CD4-positive, alpha-beta T cell treated with Interleukin-15 for 4 hours (primary cell): ENCODE data around the gene XDH.

Experiments
- DNase-seq: peaks from one replicate; pipeline ENCODE4 v3.0.0-alpha.2; 2020; ENCODE audit warnings: low spot score

Gene XDH

DNA sequence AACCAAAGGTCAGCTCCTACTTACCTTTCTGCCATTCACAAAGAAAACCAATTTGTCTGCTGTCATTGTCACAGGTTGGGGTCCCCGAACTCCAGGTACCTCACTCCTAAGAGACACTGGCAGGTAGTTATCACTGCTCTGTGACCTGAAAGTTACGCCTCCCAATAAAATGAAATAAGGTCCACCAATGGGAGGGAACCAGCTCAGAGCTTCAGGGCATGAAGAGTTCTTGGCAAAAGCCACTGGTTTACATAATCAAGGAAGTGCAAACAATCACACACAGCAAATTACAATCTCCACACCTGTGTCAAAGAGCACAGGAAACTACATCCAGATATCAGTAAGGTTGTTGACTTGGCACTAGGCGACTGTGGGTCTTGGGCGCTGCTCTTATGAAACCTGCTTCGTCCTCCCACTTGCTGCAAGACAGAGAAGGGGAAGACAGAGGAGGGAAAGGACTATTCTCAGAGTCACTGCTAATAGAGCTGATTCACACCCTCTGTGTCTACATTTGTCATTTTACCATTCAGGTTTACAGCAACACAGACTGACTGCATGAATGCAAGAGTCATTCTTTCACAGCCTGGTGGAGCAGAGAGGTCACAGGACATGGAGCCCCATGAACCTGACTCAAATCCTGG lies at the start of gene XDH:
XDH (minus strand) TSS at position 142 of the 641 bp plus-strand sequence; CDS start at position 66, 76 bp downstream.
- DNase-seq, result no peak

DNA sequence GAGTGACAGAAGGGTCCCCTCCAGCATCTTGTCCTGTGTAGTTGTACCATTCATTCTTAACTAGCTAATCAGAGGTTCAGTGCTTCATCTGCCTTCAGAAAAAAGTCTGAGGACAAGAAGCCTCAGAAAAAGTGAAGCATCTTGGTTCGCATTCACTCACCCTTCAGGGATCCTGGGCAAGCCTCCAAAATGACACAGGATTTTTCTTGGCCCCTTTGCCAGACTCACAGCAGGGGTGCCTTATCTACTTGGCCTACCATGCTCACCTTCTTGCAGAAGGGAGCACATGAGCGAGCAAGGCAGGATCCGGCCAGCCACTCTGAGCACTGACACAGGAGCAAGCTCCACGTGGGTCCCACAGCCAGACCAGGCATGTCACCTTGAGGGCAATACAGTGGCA lies 43.1 kb upstream of the XDH start:
- DNase-seq, result no peak

DNA sequence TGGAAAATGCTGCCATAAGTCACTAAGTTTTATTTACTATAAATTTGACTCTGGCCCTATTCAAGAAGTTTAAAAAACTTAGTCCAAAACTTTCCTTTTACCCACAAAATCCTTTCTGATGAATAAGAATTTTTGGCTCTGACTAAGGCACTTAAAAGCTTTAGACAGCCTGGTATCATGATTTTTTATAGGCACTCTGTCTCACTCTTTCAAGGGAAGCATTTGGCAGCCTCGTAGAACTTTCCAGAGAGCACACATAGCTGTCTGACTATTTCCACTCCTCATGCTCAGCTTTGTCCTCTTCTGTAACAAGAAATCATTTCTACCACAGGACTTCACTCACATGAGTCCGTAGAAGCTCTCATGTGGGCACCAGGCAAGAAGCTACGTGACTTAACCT lies 32.3 kb upstream of the XDH start:
- DNase-seq, result no peak

DNA sequence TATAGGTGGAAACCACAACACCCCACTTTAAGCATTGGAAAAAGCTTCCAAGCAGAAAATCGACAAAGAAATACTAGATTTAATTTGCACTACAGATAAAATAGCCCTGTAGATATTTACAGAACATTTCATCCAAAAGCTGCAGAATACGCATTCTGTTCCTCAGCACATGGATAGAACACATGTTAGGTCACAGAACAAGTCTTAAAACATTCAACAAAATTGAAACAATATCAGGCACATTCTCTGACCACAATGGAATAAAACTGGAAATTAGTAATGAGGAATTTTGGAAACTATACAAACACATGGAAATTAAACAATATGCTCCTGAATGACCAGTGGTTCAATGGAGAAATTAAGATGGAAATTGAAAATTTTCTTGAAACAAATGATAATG lies 27.8 kb upstream of the XDH start:
- DNase-seq, result no peak

DNA sequence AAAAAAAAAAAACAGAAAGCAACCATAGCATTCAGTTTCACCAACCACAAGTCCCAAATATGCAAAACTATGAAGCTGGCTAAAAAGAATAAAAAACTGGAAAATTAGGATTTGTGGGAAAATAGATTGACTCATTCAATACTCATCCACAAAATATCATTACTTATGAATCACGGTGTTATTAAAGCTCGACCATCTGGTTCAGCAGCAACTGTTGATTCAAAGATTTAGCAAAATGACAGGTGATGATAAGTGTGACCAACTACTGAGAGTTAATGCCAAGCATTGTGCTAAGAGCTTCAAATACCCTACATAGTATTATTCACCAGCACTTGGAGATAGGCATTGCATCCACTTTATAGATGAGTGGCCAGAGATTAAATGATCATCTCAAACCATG lies 26.2 kb upstream of the XDH start:
- no peak for DNase-seq

DNA sequence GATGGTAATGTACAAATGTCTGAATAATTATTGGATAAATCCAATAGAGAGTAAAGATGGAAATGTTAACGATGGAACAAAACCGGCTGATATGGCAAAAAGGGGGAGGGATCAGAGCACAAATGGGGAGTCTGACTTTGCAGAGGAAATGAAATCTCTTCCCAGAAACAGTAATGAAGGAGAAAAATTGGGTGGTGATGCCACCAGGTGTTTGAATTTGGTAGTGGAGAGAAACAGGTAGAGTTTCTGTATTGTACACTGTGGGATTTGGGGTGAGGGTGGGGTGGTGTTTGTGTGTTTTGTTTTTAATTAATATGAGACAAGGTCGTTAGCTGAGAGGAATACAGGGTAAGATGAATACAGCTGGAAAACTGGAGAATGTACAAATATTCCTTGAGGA lies 20.4 kb upstream of the XDH start:
- DNase-seq, result no peak

DNA sequence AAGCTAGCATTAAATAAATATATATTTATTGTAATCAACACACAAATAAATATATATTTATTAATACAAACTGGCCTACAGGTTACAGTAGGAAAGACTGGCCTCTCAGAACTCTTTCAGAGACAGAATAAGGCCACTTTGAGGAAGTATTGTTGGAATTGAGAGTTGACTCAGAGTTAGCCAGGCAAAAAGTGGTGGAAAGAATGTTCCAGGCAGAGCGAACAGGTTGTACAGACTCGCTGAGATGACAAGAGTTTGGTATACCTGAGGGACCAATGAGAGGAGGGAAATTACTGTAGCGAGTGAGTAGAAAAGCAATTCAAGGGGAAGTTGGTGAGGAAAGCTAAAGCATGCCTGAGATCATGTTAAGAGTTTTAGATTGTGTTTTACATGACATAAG lies 19.0 kb upstream of the XDH start:
- no peak for DNase-seq

DNA sequence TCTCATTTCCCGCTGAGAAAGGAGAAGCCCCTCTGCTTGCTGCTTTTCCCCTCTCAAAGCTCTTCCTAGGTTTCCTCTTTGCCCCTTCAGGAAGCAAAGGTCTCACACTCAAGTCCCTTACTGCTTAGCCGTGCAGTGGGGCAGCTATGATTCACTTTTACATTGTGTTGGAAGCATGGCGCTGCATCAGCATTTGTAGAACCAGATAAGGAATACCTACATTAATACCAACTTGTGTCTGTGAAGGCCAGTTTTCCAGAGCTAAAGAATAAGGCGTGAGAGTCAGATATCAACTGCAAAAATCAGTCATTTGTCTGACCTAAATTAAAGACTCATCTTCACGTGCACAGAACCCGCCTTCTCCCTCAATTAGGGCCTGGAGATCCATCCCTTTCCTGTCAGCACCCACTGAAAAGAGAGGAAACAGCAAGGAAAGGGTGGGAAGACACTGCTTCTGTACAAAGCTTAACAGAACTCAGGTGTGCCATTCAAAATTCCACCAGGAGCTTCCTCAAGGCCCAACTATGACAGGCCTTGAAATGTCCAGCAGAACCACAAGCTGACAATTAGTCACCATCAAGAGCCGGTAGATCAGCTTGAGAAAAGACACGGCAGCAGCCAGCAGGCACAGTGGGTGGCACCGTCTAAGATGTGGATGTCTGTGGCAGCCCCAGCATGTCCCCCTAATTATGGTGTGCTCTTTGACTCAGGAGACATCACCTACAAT lies 16.1 kb upstream of the XDH start:
- no peak for DNase-seq

DNA sequence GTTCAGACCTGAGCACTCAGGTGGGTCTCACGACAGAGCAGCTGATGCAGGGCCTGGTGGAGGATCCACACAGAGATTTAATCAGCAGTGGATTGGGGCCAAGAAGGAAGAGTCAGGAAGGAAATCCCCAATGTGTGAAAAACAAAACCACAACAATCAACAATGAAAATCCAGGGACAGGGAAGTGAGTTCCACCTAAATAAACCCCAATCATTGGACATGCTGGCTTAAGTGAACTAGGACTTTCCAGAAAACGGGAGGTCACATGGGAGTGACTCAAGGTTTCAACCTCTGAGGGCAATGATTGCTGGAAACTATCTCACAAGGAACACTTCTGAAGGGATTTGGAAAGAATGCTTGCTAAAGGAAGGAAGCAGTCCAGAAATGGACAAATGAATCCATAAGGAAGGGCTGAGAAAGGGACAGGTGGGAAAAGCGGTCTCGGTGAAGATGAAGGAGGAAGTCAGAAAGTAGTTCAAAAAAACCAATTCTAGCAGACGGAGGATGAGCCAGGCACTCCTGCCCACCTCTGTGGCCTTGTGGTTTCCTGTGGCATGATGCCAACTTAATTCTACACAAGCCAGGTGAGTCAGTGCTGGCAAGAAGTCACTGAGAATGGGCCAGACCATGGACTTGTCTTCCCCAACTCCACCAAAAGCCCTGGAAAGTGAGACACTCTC lies 15.4 kb upstream of the XDH start:
- DNase-seq, result peak; percentile 47

DNA sequence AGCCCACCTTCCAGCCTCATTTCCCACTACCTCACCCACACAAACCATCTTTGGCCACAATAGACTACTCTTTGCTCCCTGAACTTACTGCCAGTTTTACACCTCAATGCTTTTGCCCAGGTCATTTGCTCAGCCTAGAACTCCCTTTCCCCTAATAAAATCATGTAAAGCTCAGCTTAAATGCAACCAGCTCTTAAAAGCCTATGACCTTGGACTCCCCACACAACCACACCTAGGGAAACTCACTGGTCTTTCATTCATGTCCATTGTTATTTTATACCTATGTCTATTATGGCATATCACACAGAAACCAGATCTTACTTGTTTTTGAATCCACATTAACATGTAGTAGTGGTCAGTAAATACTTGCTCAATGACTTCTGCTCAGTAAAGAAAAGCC lies 14.5 kb upstream of the XDH start:
- DNase-seq, result no peak

DNA sequence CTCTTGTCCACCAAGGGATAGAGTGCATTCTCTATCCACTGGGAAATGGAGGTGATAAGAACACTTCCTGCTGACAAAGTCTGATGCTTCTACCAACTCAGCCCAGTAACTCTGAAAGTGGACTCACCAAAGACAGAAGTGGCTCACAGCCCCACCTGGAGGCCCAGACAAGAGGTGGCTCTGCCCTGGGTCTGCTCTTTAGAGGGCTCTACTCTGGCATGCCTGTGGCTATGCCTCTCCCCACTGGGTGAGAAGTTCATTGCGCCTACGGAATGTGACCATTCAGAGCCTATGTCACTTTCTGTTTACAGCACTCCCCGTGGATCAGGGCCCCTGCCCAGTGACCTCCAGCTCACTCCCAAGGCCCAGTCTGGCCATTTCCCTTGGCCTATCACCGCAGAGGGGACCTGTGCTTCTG lies 13.5 kb upstream of the XDH start:
- DNase-seq, result no peak

DNA sequence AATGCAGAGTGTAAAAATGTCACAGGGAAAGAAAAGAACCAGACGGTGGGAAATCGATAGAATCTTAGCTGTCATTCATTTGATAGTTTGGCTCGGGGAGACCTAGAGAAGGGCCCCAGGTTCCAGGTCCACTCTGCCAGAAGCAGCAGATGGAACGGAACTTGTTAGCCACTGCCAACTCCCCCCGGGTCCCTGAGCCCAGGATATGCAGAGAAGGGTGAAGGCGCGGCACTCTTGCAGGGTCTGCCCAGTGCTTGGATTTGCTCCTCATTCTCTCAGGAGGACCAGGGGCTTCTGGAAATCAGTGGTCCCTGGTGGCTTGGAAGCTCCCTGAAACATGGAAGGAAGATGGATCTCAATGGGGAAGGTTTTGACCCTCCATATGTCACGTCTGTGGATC lies 11.6 kb upstream of the XDH start:
- DNase-seq, result no peak

DNA sequence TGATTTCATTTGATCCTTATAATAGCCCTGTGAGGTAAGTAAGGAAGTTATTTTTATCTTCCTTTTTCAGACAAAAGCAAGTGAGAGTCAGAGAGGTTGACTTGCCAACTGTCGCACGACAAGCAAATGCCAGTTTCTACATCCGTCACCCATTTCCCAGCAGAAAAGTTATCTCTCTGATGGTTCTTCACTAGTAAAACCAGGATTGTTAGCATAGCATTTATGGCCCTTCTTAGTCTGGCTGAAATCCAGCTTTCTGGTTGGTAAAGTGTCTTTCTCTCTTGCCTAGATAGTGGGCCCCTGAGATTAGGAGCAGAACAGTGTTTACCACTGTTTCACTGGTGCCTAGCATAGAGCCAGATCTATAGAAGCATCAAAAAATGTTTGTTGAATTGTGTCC lies 7.1 kb upstream of the XDH start:
- no peak for DNase-seq

DNA sequence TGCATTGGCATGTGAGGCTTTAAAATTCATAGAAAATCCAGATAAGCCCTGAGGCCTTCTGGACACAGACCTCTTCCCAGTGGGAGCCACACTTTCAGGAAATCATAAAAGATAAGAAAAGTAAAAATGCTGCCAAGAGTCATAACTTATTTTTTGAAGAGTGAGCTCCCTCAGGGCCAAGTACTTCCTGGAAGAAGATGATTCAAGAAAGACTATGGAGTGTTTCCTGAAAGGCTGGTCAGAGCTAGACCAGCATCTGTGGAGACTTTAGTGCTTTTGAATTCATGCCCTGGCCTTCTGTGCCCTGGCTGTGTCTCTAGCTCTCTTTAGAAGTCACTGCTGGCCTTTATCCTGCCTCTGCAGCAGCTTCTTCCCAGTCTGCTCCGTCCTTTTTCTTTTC lies 6.4 kb upstream of the XDH start:
- DNase-seq, result no peak

DNA sequence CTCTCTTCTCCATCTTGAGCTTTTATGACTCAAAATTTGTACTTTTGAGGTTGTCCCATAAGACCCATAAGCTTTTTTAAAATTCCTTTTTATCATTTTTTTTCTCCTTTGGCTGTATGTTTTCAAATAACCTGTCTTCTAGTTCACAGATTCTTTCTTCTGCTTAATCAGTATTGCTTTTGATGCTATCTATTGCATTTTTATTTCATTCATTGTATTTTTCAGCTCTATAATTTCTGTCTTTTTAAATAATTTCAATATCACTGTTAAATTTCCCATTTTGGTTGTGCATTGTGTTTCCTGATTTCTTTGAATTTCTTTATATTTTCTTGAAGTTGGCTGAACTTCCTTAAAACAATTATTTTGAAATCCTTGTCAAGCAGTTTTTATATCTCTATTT lies 4.8 kb upstream of the XDH start:
- no peak for DNase-seq

DNA sequence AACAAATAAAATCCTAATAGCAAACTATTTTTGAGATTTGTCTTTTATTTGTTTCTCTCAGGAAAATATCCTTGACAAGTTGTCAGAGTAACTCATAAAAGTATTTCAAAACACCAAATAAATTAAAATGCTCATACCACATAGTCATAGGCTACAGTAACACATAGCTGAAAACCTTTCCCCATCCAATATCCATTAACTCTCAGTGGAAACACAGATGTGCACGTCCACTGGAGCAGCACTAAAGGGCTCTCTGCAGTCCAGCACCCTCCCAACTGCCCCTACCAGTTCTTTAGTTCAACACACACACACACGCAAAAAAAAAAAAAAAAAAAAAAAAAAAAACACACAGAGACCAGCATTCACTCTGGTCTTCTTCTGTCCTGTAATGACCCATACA lies 879 bp upstream of the XDH start:
- DNase-seq, result no peak

DNA sequence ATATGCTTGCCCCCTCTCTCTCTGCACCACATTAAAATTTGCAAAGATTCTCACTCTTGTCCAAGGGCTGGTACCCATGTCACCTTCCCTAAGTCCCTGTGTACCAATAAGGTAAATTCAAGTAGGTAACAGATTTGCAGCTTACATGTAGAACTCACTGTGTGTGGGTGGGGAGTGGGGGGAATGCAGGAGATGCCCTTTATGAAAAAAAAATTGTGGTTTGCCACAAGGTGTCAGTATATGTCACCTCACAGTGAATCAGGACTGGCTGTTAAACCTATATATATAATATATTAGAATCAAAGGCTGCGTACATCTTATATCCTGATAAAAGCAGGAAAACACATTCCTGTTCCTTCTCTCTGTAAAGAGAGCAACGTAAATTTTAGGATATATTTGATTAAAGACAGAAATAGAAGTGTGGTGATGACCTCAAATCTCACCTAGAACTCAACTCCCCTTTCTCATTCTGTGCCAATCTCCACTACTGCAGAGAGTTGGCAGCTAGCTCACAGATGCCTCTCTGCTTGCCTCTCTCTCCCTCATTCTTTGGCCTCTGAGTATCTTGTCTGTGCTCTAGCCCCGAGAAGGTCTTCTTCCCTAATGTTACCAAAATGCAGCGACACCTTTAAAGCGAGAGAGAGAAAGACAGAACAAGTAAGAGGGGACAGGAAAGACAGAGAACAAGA lies 536 bp downstream of the XDH start:
- DNase-seq, result no peak

DNA sequence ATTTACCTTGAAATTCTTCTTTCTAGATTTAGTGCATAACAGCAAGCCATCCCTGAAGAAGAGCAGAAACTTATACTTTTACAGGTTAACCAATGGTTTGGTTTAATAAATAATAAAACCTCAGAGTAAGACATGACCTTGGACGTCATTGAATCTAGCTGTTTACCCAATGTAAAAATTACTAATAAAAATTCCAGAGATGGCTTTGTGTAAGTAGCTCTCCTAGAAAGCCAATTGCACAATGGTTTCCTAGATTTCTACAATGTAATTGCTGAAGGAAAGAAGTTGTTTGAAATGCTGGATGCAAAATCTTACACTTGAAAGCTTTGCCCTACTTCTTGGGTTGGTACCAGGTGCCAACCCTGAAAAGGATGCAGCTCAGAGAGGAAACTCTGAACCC lies 1.5 kb downstream of the XDH start:
- DNase-seq, result no peak

DNA sequence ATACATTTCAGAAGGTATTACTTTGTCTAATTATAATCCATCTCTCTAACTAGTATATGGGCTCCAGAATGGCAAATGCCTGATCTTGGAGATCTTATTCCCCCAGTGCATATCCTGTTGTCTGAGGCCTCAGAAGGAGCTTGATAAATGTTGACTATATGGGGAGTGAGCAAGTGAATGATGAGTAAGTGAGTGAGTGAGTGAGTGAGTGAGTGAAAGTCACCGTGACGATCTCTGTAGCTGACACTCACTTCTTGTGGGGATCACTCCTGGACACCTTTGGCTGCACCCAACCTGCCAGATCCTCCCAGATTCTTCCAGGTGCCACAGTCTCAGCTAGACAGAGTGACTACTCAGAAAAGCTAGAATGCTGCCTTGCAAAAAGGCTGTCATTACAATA lies 2.8 kb downstream of the XDH start:
- DNase-seq, result no peak

DNA sequence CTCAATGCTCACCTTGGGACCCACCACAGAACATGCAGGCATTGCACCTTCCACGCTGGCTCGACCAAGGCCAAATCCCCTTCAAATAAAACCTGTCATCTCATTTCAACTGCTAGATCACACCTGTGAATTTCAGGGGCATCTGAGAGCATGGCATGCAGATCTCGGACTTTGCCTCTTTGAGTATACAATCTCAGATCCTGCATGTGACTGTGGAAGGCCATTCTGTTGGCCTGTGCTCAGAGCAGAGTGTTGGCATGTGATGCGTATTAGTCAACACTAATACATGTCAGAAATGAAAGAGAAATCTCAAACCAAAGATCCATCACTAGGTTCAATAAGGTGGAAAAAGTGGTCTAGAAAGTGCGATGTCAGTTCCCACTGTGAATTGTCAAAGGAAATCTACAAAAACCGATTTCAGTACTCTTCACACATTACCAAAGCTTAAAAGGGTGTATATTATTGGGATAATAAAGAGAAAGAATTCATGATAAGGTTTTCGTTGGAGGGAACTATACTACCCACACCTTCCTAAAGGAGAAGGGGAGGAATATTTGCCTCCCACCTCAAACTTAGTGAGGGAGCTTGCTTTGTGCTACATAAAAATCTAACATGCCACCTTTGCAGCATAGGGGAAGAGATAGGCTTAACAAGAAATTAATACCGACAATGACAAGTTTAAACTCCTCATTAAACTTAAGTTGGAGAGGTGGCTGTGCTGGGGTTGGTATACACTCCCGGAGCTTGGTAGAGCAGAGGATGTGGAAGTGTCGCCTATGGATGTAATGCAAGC lies 7.8 kb downstream of the XDH start:
- DNase-seq, result no peak

DNA sequence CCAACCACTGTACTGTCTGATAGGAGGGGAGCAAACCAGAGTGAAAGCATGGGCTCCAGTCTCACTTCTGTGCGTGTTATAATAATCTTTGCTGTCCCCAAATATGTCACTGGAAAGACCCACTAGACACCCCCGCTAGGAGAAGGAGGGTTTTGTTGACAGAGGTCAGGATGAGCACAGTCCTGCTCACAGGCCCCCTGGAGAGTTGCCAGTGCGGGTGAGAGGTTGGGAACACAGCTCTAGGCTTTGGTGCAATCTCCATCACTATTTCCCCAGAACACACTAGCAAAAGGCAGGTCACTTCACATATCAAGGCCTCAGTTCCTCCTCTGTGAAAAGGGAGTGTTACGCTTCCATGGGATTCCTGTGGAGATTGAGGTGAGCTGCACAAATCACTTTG lies 9.7 kb downstream of the XDH start:
- no peak for DNase-seq

DNA sequence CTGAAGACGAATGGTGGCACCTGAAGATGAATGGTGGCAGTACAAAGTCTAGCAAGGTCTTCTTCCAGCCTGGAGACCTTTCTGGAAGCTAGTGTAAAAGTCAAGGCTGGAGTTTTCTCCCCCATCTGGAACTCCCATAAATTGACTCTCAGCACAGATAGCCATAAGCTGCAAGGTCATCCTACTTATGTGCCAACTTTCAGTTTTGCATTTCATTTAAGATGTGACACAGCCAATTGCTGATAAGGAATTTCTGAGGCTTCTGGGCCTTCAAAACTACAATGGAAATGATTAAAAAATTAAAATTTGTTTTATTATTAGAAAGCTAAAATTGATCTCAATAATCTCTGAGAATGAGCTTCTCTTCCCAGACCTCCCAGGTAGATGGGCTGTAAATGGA lies 10.2 kb downstream of the XDH start:
- DNase-seq, result no peak
